Femur (tissue), 1 donor: Measurements from ENCODE around the gene SPAG5.

ENCODE experiments used
- DNase-seq: peaks from one replicate; pipeline ENCODE4 v3.0.0-alpha.2; 2017

Gene SPAG5

DNA sequence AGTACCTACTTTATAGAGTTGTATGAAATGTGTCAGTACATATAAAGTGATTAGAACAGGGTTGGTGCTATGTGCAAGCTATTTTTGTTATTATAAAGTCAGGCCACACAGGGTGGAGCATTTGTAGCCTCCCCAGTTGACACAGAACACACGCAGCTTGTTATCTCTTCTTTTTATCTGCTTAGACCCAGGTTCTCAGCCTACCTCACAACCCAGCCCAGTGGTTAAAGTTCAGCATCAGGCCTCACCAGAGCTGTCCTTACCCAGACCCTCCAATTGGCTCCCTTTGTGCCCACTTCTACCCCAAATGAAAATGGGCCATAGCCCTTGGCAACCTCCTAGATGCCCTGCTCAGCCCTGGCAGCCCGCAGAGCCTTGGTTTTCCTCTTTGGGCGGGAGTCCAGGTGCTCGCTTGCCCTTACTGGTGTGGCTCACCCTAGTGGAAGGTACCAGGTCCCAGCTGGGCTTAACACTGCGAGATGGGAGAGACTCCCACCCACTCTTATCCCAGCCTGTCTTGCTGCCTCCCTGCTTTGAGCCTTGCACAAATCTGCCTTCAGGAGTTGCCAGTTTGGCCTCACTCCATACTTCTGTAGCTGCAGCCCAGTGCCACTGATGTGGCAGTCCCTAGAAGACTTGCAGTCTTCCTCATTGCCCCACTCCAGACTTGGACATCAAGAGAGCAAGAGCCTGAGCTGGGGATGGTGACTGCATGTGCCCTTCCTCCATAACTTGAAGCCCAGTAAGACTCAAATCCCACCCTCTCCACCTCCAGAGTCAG lies 26.4 kb downstream of the SPAG5 start:
- no peak for DNase-seq

- peak; percentile 96 for DNase-seq
These were observed 27.3 kb downstream of the SPAG5 start, which contains the start of gene PIGS for GRCh38 chr17:28571361-28572122. Gene PIGS, minus strand, starts transcription at chr17:28571524. Its CDS starts 28 bp downstream, at chr17:28571496.

GRCh38 chr17:28570716-28571360 lies 28.0 kb downstream of the SPAG5 start:
- no peak for DNase-seq

DNA sequence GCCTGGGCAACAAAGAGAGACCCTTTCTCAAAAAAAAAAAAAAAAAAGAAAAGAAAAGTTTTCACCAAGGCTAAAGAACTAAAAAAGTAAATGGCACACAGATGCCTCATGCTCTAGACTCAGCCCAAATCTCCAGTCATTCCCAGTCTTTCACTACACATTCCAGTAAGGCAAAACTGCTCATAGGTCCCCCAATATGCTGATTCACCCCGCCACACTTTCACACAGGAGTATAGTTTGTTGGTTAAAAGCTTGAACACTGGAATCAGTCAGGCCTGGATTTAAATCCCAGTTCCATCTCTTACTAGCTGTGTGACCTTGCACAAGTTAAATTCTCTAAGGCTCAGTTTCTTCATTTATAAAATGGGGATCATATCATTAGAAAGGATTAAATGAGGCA lies 29.4 kb downstream of the SPAG5 start:
- no peak for DNase-seq

- DNase-seq, result no peak
These were observed 31.2 kb downstream of the SPAG5 start for GRCh38 chr17:28567604-28568003.

DNA sequence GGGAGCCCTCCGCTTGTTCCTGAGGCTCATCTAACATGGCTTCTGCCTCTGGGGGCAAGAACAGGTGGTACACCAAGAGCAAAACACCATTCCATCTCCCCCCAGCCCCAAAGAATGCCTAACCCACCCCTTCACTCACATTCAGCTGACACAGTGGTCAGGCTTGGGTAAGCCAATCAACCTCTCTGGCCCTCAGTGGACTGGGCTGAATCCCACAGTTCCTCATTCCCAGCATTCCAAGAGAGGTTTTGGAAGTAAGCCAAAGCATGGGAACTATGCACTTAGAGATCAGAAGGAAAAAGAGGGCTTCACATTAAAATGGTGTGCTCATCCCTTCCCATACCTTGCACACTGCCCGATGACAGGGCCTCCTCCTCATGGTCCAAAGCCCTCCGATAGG lies 35.4 kb downstream of the SPAG5 start:
- no peak for DNase-seq

DNA sequence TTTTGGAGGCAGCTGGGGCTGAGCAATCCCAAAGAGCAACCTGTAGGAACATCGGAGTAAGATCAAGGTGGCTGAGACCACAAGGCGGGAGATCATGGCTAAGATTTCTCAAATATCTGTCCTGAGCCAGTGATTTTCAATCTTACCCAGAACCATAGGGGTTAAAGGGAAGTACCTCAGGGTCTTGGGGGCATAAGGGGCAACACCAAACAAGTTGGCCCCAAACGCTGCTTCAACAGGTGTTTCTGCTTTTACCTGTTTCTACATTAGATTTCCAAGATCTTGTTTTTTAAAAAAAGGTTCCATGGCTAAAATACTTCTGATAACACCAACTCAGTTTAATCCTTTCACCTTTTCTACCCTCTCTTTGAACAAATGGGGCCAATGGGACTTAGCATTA lies 43.8 kb downstream of the SPAG5 start:
- no peak for DNase-seq

- no peak for DNase-seq
These were observed 44.3 kb downstream of the SPAG5 start for GRCh38 chr17:28554565-28554964.

DNA sequence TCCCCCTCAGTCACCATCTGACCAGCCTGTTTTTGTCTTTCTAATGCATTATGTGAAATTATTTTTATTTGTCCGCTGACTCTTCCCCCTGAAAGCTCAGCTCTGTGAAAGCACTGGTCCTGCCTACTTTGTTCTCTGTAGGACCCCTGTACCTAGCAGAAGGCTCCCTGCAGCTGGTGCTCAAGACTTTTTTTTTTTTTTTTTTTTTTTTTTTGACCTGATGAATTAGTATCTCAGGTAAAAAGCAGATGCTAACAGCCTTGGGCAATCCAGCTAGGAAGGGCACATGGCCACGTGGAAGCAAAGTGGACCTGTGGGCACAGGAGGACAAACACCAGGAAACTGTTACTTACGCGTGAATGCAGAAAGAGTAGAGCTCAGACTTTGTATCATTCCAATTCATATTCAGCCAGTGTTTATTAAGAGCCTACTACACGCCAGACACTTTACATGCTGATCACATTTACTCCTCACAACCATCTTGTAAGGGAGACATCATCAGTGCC lies 45.8 kb downstream of the SPAG5 start:
- DNase-seq, result no peak

DNA sequence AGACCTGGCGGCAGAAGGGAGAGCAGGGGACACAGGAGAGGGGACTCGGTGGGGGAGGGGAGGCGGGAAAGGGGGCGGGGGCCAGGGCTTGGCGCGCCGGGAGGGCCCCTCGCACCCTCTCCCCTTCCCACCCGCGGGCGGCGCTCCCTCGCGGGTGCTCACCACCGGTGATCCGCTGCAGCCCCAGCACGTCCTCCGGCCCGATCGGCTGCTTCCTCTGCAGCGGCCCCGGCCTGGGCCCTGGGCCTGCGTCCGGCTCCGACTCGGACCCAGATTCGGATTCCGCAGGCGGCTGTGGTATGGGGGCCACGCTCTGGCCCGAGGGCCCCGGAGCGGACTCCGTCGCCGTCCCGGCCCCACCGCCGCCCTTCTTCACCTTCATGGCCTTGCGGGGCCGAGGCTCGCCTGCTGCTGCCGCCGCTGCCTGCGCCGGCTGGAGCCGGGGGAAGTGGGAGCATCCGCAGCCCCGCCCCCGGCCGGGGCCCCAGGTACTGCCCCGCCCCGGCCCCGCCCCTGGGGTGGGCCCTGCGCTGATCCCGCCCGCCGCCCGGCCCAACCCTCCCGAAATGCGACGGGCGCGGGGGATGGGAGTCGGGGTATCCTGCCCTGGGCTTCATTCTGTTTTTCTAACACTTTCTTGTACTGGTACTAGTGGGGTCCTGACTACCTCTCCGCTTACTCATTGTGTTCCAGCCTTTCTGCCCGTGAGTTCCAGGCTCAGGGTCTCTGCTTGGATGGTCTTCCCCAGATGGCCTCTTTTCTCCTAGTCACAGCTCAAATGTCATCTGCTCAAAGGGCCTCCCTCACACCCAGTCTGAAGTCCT lies 46.4 kb downstream of the SPAG5 start, which contains the start of gene UNC119:
UNC119 (minus strand) TSS at position 449 of the 824 bp plus-strand sequence; CDS start at position 382, 67 bp downstream.
- DNase-seq, result peak; percentile 86

GRCh38 chr17:28551421-28552175 lies 47.2 kb downstream of the SPAG5 start:
- DNase-seq, result no peak

DNA sequence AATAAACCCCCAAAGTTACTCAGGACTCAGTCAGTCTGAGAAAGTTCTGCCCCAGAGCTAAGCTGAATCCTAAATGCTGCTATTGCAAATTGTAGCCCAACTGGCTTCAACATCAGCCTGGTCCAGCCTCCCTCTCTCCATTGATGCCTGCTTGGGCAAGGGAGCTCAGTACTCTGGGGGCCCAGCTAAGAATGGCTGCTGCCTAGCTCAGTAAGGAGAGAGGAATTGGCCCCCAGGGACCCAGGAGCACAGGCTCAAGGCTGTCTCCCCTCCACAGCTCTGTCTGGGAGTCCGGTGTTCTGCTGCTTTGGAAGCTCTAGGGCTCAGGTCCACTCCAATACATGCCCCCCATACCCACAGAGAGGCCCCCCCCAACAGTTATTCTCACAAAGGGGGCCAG lies 48.0 kb downstream of the SPAG5 start:
- no peak for DNase-seq

GRCh38 chr17:28549236-28550132 lies 49.3 kb downstream of the SPAG5 start:
- DNase-seq, result no peak

- DNase-seq, result no peak
These were observed 50.3 kb downstream of the SPAG5 start for GRCh38 chr17:28548417-28549130.

- peak; percentile 72 for DNase-seq
These were observed 51.0 kb downstream of the SPAG5 start for GRCh38 chr17:28547623-28548416.

DNA sequence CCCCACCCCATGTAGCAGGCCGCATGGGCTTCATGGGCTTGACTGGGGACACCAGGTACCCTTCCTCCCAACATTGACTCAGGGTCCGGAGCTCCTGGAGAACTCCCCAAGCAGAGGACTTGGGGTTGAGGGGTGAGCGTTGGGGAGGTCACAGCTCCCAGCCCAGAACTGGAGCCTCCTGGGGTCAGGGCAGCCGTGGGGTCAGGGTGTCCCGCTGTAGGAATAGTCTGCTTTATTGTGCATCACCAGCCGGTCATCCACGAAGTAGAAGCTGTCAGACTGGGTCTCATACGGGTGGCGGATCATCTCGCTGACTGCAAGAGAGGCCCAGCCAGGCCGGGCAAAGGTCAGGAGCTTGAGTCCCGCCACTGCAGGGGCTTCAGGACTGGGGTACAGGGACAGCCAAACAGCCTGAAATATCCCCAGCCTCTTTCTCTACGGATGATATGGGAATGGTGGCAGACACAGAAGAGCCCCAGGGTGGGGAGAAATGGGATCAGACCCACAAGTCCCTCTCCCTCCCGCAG lies 51.7 kb downstream of the SPAG5 start:
- DNase-seq, result no peak

DNA sequence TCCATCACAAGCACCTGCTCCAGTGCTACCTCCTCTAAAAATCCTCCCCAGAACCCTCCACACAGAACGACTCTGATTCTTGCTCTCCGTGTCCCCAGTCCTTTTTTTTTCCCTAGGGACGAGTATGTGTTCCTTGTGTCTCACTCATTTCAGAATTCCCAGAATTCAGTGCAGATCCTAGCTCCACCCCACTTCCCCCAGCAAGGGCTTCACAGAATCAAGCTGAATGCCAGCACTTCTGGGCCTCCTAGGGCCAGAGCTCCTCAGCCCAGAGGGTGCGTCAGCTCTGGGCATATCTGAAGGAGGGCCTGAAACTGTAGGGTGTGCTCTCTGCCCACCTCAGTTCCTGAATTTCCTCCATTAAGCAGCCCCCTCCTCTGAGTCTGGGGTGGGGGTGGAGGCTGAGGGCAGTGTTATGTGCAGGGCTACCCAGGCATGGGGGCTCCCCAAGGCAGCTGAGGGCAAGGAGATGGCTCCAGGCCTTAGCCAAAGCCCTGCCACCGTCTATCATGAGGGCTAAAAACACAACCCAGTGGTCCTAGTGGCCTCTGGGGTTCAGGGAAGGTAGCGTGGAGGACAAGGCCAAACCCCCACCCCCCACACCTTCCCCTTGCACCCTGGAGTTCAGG lies 52.9 kb downstream of the SPAG5 start:
- DNase-seq, result no peak

GRCh38 chr17:28545141-28545503 lies 53.7 kb downstream of the SPAG5 start:
- DNase-seq, result no peak
